GM19452 (cell line): ENCODE data around the gene LRRC2.
"Not testable (repeated sequence)": the region's sequence is repeated elsewhere in the genome, so short reads cannot be mapped to it uniquely, and the experiment has no call there.

ENCODE experiments used
- ATAC-seq: cut with Tn5 transposase; IDR thresholded peaks from one replicate; pipeline ENCODE4 v1.9.1; 2021; ENCODE audit not compliant: unreplicated experiment

Gene LRRC2

GRCh38 chr3:46536758-46537157, 29.3 kb downstream of the LRRC2 start:
- ATAC-seq: no peak

- no peak for ATAC-seq
Measured at GRCh38 chr3:46535746-46536145, 30.4 kb downstream of the LRRC2 start.

- ATAC-seq: no peak
Measured at GRCh38 chr3:46533091-46533490, 33.0 kb downstream of the LRRC2 start.

- no peak for ATAC-seq
Measured at GRCh38 chr3:46527239-46527638, 38.9 kb downstream of the LRRC2 start.

GRCh38 chr3:46524832-46525231, 41.3 kb downstream of the LRRC2 start:
- no peak for ATAC-seq

- no peak for ATAC-seq
Measured at GRCh38 chr3:46524008-46524407, 42.1 kb downstream of the LRRC2 start.

GRCh38 chr3:46523556-46523955, 42.5 kb downstream of the LRRC2 start:
- no peak for ATAC-seq

GRCh38 chr3:46522201-46522600, 43.9 kb downstream of the LRRC2 start:
- ATAC-seq: not testable (repeated sequence)

- no peak for ATAC-seq
Measured at GRCh38 chr3:46521096-46521495, 45.0 kb downstream of the LRRC2 start.

GRCh38 chr3:46520531-46520930, 45.6 kb downstream of the LRRC2 start:
- ATAC-seq: no peak

- no peak for ATAC-seq
Measured at GRCh38 chr3:46519952-46520351, 46.1 kb downstream of the LRRC2 start.

- ATAC-seq: no peak
Measured at GRCh38 chr3:46517784-46518181, 48.3 kb downstream of the LRRC2 start.

- ATAC-seq: no peak
Measured at GRCh38 chr3:46517016-46517783, 48.9 kb downstream of the LRRC2 start.

- no peak for ATAC-seq
Measured at GRCh38 chr3:46516521-46516920, 49.6 kb downstream of the LRRC2 start.

- no peak for ATAC-seq
Measured at GRCh38 chr3:46512191-46512749, 53.8 kb downstream of the LRRC2 start.

- ATAC-seq: no peak
Measured at GRCh38 chr3:46509661-46510187, 56.4 kb downstream of the LRRC2 start.

GRCh38 chr3:46508850-46509591, 57.1 kb downstream of the LRRC2 start:
- ATAC-seq: no peak

- no peak for ATAC-seq
Measured at GRCh38 chr3:46506526-46506925, 59.6 kb downstream of the LRRC2 start.

- ATAC-seq: no peak
Measured at GRCh38 chr3:46505953-46506352, 60.1 kb downstream of the LRRC2 start.

- ATAC-seq: no peak
Measured at GRCh38 chr3:46504789-46505188, 61.3 kb downstream of the LRRC2 start.

- ATAC-seq: no peak
Measured at GRCh38 chr3:46503200-46503874, 62.8 kb downstream of the LRRC2 start.
